ENCODE measurements around the gene TTC16.
A peak's percentile ranks its signal among the peaks of the same experiment; 100 is the strongest.
"Not testable (repeated sequence)": the region's sequence is repeated elsewhere in the genome, so short reads cannot be mapped to it uniquely, and the experiment has no call there.

The TTC16 gene

DNA sequence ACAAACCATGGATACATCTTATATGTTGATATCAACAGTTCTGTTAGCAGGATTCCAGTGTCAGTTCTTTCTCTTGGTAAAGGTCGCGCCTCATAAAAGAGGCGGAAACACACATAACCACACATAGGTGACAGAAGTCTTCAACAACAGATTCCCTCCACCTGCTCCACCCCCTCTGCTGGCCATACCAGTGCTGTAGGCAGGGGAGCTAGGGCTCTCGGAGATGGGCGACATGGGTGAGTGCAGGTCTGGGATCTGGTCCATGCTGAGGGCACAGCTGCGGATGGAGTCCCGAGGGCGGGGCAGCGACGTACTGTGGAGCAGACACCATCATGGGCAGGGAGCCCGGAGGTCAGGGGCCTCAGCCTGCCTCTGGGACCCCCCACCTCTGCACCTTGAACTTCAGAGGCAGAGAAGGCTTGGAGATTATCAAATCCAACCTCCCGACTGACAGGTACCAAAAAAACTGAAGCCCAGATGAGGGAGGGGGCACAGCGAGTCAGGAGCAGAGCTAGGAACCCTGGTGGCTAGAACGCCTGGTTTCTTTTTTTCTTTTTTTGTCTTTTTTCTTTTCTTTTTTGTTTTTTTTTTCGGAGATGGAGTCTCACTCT is 31.2 kb downstream of the TTC16 start:
- DNase-seq = no peak

DNA sequence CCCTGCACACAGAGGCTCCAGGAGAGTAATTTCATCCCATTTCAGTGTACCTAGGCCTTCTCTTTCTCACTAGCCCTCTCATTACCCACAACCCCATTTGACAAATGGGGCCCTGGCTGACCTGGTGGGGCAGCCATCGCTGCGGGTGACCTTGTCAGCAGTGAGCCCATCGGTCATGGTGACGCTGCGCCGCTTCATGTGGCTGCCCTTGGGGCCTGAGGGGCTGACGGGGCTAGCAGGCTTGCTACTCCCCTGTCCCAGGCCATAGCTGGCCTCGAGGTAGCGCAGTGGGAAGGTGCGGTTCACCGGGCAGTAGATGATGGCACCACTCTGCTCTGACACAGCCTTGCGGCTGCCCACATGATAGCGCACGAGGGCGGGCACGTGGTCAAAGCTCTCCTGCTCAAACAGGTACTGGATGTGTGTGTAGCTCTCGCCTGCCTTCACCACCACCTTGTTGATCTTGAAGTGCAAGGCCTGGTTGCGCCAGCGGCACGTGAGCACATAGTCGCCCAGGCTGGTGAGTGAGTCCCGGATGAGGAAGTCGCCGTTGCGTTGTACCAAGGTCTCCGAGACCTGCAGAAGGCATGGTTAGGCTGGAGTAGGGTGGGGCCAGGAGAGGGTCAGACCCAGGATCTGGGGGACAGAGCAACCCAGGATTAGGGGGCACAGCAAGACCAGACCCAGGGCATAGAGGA is 33.4 kb downstream of the TTC16 start:
- DNase-seq = no peak

DNA sequence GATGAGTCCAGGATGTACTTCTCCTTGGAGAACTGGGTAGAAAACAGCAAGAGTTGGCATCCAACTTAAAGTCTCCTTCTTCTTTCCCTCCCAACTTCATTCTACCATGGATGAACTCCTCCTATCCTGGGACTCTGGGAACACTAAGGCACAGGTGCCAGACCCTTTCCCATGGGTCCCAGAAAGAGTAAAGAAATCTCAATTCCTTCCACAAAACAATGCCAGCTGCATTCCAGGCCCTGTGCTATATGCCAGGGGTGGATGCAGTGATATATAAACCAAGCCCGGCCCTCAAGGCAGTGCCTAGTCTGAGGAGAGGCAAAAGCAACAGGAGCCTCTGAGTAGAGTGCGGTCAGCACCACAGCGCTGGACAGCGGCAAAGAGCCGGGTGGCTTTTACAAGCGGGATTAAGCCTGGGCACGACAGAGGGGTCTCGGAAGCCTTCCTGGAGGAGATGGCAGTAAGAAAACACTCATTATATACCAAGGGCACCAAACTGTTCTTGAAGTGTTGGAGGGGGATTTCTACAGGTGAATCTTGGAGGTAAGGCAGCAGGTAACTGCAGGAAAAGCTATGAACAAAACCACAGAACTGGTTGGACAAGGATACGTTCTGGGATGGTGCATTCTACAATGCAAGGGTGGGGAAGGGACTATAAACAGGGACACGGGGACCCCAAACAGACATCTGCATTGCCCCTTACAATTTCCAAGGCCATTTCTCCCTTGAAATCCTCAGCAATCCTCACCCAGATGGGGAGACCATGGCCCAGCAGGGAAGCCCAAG is 35.6 kb downstream of the TTC16 start:
- DNase-seq = no peak

DNA sequence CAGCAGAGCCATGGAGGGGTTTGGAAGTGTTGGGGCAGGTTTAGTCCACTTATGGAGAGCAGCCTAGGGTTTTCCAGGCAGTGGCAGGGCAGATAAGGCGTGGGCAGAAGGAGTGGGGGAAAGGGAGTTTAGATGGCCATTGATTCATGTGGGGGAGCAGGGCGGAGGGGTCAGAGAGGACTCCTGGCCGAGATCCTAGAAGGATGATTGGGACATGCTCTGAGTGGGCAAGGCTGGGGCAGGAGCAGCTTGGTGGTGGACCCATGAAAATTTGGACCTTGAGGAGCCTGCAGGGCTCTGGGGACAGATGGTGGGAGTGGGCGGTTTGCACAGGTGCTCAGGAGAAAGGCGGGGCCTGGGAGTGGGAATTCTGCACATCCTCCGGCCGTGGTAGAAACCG is 37.3 kb downstream of the TTC16 start:
- no peak for DNase-seq

DNA sequence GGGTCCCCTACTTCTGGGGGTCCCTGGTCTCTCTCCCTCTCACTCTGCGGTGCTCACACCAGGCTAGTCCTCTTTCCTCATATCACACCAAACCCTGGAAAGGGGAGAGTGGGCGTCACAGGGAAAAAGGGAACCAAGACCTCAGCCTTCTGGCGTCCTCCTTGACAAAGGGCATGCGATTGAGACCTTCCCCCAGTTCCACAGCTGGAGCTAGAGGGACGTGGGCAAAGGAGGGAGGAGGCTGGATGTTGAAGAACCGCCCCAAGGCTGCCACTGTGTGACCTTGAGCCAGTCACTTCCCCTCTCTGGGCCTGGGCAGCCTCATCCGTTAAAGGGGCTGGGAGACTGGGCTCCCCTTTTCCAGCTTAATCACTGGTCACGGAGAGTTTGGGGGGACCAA is 37.7 kb downstream of the TTC16 start:
- no peak for DNase-seq

DNA sequence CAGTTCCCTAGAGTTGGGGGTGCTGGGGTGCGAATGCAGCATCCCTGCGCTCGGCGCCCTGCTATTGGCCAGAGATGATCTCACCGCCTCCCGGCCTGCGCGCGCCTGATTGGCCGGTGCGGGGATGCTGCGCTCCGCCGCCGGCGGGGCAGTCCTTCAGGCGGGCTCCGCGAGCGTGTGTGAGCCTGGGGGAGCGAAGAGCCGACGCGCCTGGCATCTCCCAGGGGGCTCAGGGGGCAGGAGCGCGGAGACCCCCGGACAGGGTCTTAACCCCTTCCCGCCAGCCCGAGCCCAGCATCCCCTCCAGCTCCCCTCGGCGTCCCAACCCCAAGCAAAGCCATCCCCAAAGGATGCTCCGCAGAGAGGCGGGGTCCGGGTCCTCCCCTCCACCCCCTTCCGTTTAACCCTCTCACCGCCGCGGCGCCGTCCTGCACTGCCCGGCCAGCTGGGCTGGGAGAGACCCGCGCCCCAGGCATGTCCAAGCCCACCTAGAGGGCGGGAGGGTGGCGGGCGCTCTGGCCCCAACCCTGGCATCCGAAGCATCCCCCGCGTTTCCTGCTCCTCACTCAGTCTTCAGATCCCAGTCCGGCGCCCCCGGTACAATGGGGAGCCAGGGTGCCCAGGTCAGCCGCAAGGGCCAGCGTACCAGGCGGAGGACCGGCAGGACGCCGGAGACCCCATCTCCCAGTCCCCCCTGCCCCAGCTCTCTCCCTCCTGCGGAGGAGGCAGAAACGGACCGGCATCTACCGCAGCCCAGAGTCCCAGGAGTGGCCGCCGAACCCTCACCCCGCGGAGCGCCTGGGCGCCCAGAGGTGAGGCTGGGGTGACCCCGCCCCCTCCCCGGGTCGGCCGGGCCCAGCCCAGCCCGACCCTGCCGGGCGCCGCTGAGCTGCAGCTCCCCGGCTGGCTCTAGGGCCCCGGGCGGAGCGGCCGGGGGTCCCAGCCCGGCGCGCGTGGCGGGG is 38.5 kb downstream of the TTC16 start:
- no peak for DNase-seq

DNA sequence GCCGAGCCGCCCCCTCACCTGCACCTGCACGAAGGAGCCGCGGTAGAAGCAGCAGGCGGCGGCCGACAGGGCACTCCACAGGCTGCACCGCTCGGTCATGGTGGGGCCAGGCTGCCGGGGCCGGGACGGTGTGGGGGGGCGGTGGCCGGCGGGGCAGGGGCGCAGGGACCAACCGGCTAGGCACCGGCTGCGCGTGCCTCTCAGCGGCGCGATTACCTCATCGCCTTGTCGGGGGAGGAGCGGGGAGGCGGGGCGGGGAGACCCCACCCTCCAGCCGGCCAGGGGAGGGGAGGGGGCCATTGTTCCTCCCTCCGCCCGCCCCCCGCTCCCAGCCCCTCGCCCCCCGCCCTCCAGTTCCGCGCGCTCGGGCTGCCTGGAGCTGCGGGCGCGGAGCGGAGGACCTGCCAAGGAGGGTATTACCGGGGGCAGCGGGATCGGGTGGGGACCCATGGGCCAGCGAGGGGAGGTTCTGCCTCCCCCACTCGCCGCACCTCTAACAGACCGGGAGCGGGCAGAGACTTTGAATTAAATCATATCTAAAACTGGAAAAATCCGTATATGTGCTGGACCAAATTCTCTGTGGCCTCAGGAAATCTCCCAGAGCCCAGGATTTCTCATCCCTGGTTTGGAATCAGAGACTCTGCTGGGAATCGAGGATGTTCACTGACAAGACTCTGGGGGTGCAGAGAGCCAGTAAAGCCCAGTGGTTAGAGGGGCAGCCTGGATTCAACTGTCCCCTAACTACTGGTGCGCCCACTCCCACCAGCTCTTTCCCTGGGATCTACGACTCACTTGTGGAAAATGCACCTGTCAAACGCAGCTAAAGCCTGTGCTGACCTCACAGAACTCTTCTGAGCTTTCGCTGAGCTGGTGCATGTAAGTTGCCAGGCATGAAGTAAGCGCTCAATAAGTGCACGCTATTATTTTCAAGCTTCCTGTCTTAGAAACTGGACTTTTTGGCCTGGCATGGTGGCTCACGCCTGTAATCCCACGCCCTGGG is 39.5 kb downstream of the TTC16 start:
- no peak for DNase-seq

DNA sequence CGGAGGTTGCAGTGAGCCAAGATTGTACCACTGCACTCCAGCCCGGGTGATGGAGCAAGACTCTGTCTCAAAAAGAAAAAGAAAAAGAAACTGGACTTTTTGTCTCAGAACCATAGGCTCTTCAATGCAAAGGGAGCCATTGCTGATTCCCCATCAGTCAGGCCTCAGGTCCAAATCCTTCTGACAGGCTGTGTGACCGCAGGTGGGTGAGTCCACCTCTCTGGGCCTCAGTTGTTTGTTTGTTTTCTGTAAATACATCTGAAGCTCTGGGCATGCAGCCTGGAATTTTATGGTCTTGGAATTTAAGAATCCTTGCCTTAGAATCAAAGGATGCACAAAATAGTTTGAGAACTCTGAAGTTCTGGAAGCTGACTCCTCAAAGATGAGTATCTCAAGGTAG is 40.4 kb downstream of the TTC16 start:
- DNase-seq = no peak

DNA sequence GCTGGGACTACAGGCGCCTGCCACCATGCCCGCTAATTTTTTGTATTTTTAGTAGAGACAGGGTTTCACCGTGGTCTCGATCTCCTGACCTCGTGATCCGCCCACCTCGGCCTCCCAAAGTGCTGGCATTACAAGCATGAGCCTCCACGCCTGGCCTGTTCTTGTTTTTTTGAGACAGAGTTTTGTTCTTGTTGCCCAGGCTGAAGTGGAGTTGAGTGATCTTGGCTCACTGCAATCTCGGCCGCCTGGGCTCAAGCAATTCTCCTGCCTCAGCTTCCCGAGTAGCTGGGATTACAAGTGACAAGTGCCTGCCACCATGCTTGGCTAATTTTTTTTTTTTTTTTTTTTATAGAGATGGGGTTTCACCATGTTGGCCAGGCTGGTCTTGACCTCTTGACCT is 40.9 kb downstream of the TTC16 start:
- not testable (repeated sequence) for DNase-seq

DNA sequence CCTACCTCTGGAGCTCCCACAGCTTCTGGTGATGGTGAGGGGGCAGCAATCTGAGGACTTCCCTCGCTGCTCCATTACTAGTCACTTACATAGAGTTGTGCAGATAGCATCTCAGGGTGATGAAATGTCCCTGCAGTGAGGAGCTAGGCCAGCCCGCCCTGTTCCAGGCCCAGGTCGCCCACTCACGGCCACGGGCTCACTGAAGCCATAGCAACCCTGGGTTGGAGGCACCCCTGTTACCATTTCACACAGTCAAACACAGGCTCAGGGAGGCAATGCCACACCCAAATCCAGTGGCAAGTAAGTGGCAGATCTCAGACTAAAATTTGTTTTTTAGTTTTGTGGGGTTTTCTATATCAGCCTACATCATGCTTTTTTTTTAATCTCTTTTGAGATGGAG is 43.0 kb downstream of the TTC16 start:
- DNase-seq = no peak

DNA sequence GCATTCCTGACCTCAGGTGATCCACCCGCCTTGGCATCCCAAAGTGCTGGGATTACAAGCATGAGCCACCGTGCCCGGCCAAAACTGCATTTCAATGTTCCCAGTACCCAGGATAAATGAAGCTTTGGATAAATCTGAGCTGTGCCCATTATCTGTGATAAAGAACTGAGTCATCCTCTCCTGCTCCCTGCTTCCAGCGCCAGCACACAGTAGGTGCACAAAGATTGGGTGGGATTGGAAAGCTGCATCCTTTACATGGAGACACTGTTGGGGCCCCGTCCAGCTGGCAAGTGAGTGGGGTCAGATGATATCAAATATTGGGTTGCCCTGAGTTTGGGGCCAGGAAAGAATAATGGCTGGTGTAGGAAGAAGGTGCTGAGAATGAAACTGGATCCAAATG is 45.2 kb downstream of the TTC16 start:
- no peak for DNase-seq

DNA sequence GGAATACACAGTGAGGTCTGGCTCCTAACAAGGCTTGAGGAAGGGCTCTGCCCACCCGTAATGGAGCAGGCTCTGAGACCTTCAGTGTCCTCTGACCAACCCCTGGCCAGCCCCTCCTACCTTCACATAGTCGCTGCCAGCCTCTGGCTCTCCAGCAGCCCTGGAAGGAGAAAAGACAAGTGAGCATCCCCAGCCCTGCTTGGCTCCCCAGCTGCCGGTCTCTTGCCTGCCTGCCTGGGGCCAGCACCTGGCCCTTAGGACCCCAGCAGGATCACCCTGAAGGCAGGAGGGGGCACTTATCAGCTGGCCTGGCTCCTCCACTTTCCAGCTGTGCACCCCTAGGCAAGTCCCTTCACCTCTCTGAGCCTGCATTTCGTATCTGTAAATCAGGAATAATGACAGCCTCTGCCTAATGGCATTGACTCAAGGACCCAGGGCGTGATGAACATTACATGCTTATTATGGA is 45.6 kb downstream of the TTC16 start:
- no peak for DNase-seq

DNA sequence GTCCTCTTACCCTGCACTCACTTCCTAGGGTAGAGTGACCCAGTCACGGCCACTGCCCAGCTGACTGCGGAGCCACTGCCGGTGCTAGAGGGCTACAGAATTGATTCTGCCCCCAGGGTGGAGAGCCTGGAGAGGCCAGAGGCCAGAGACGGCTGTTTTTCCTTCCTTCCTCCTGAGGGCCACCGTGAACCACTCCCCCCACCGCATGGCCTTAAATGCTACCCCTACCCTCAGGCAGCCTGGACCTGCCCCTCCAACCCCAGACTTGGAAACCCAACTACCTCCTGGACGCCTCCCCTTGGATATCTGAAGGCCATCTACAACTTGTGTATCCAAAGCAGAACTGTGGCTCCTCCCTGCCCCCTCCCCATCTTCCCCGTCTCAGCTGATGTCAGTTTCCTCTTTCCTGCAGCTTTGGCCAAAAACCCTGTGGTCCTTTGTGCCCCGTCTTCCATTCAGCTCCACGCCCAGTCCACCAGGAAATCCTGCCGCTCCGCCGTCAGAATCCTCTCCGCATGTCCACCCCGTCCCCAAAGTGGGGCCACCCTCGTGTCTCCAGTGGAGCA is 46.3 kb downstream of the TTC16 start:
- no peak for DNase-seq

DNA sequence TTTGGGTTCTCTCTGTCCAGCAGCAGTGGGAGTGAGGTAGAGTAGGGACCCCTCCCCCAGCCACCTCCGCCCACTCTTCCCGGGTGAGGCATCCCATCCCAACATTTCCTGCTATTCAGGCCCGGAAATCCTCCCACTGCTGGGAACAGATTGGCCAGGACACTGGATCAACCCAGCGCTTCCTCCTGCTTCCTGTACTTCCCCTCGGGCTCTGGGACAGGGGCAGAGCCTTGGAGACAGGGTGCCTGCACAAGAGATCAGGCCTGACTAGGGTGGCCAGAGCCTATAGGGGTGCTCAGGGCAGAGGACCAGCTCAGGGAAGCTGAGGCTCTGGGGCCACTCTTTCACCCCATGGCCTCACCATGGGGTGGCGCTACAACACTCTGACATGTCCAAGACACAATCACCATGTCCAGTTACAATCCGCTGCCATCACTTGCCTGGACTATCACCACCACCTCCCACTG is 48.1 kb downstream of the TTC16 start:
- DNase-seq = no peak

DNA sequence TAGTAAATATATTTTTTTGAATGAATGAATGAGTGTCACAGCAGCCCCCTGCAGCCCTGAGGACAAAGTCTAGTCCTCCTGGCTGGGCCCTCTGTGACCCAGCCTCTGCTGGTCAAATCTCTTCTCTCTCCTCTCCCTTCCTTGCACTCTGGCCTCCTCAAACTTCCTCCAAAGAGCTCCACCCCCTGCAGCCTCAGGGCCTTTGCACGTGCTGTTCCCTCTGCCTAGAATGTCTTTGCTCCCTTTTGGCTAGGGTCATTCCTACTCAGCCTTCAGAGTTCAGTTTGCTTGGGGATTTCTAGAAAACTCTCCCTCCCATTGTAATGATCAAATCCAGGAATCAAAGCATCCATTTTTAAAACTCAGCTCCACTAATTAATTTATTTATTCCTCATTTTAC is 49.5 kb downstream of the TTC16 start:
- no peak for DNase-seq

DNA sequence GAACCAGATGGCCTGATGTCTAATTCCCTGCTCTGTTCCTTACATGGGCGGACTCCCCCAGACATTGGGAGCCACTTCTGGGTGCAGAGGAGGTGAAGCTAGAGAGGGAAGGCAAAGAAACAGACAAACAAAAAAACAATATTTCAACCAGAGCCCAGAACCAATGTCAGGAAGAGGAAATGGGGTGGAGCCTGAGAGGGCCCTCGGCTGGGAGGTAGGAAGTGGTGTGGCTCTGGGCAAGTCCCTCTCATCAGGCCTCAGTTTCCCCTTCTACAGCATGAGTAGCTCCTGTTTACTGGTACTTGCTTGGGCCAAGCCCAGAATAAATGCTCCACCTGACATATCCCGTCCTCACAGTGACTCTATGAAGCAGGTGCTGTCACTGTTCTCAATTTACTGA is 51.5 kb downstream of the TTC16 start:
- DNase-seq = no peak

DNA sequence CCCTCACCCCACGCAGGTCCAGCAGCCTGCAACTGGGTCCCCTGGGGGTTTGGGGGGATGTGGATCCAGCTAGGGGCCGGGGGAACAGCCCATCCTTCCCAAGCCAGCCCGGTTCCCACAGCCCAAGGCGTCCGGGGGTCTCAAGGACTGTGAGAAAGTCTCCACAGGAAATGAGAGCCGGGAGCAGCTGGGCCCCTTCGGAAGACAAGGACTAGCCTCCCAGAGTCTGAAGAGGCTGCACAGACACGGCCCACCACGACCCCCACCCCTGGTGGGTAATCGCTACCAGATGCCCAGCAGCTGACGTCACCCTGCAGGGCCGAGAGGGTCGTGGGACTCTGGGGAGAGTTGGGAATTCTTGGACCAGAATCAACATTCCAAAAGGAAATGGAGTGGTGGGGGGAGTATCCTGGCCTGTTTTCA is 52.0 kb downstream of the TTC16 start:
- DNase-seq = peak; percentile 81

DNA sequence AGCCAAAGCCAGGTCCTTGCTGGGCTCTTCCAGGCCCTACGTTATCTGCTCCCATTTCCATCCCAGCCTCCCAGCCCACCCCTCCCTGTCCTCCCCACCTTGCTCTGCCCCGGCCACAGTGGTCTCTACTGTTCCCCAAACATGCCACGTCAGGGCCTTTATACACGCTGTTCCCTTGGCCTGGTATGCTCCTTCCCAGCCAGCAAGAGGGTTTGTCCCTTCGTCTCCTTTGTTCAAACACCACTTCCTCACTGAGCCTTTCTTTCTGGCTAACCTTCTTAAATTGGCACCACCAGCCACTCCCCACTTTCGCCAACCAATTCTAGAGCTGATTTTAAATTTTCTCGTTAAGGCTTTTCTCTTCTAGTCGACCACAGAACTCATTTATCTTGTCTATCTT is 52.8 kb downstream of the TTC16 start:
- DNase-seq = no peak

DNA sequence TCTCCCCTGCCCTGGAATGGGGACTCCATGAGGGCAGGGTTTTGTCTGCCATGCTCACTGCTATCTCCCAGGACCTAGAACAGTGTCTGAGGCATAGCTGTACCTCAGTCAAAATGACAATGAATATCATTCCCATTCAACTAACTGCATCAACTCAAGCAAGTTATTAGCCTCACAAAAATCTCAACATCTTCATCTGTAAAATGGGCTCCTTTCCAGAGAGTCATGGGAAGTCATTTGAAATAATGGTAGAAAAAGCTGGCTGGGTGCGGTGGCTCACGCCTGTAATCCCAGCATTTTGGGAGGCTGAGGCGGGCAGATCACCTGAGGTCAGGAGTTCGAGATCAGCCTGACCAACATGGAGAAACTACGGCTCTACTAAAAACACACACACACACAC is 53.2 kb downstream of the TTC16 start:
- no peak for DNase-seq

DNA sequence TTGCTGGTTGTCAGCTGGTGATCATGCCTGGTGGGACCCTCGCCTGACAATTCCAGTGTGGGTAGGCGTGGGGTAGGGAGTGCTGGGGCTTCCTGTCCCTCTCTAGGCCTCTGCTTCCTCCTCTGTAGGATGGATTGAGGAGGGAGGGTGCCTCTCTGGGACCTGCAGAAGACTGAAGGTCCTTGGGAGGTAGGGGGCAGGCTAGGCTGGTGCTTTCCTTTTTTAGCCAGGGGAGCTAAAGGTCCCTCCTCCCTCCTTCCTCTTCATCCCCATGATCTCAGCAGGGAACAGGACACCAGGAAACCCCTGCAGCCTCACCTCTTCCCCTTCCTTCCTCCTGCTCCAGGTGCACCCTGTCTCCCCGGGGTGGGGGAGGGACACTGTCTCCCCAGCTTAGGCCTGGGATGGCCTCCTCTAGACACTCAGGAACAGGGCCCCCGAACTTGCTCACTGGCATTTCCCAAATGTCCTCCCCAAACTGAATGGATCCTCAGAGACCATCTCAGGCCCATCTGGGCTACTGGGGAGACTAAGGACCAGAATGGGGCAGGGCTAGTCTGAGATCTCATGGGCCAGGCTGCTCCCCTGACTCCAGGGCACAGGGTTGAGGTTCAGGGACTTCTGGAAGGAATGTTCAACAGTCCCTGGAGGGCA is 54.2 kb downstream of the TTC16 start:
- DNase-seq = no peak

DNA sequence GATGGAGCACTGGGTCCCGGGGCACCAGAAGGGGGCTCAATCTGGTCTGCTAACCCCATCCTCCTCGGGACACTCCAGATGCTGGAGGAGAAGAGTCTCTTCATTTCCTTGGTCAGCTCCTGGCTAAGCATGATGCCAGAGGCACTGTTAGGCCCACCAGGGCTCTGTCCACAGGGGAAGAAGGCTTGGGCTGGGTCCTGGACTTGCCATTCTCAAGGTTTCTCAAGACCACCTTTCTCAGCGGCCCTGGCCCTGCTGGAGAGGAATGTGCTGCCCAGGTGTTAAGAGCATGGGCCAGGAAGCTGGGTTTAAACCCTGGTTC is 54.7 kb downstream of the TTC16 start:
- DNase-seq = no peak

Data from fibroblast of skin of right quadriceps (primary cell).